HG03064 (cell line): ENCODE data around the gene NCLN.
"Not testable (repeated sequence)": the region's sequence is repeated elsewhere in the genome, so short reads cannot be mapped to it uniquely, and the experiment has no call there.

ENCODE experiments used
- ATAC-seq: cut with Tn5 transposase; IDR thresholded peaks from one replicate; pipeline ENCODE4 v1.9.1; 2021; ENCODE audit warnings: low read depth; ENCODE audit not compliant: unreplicated experiment

Gene NCLN

GRCh38 chr19:3185461-3186159 lies at the start of gene NCLN:
TSS of gene NCLN (plus strand) at chr19:3185930. CDS start at chr19:3186031, 101 bp downstream.
- peak; percentile 60 for ATAC-seq

GRCh38 chr19:3135961-3136683 lies 49.6 kb upstream of the NCLN start, which contains the start of gene GNA15:
TSS of gene GNA15 (plus strand) at chr19:3136033. CDS start at chr19:3136451, 418 bp downstream.
- ATAC-seq: no peak

GRCh38 chr19:3136684-3137055 lies 49.1 kb upstream of the NCLN start:
- no peak for ATAC-seq

GRCh38 chr19:3137119-3137518 lies 48.6 kb upstream of the NCLN start:
- no peak for ATAC-seq

- no peak for ATAC-seq
Measured at GRCh38 chr19:3138268-3138667, 47.5 kb upstream of the NCLN start.

GRCh38 chr19:3140667-3141038 lies 45.1 kb upstream of the NCLN start:
- no peak for ATAC-seq

GRCh38 chr19:3142292-3142670 lies 43.4 kb upstream of the NCLN start:
- no peak for ATAC-seq

- no peak for ATAC-seq
Measured at GRCh38 chr19:3142781-3143337, 42.9 kb upstream of the NCLN start.

GRCh38 chr19:3145909-3146676 lies 39.6 kb upstream of the NCLN start:
- no peak for ATAC-seq

- ATAC-seq: no peak
Measured at GRCh38 chr19:3146677-3147100, 39.0 kb upstream of the NCLN start.

- no peak for ATAC-seq
Measured at GRCh38 chr19:3148503-3148902, 37.2 kb upstream of the NCLN start.

GRCh38 chr19:3149089-3149488 lies 36.6 kb upstream of the NCLN start:
- no peak for ATAC-seq

GRCh38 chr19:3149526-3150505 lies 35.9 kb upstream of the NCLN start:
- ATAC-seq: no peak

GRCh38 chr19:3150739-3151329 lies 34.9 kb upstream of the NCLN start:
- ATAC-seq: no peak

- no peak for ATAC-seq
Measured at GRCh38 chr19:3151563-3152418, 33.9 kb upstream of the NCLN start.

- ATAC-seq: no peak
Measured at GRCh38 chr19:3152419-3152780, 33.3 kb upstream of the NCLN start.

- ATAC-seq: no peak
Measured at GRCh38 chr19:3153286-3154230, 32.2 kb upstream of the NCLN start.

- not testable (repeated sequence) for ATAC-seq
Measured at GRCh38 chr19:3154447-3154846, 31.3 kb upstream of the NCLN start.
